ENCODE results near the gene ECI1. TPM values are rescaled to one million over a fixed set of nuclear protein-coding genes. Genes with fewer than 3 reads are reported as not detected.

Gene ECI1, protein sequence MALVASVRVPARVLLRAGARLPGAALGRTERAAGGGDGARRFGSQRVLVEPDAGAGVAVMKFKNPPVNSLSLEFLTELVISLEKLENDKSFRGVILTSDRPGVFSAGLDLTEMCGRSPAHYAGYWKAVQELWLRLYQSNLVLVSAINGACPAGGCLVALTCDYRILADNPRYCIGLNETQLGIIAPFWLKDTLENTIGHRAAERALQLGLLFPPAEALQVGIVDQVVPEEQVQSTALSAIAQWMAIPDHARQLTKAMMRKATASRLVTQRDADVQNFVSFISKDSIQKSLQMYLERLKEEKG
- 24.6 TPM for total RNA-seq (ENCODE audit: insufficient read depth, low replicate concordance)

DNA sequence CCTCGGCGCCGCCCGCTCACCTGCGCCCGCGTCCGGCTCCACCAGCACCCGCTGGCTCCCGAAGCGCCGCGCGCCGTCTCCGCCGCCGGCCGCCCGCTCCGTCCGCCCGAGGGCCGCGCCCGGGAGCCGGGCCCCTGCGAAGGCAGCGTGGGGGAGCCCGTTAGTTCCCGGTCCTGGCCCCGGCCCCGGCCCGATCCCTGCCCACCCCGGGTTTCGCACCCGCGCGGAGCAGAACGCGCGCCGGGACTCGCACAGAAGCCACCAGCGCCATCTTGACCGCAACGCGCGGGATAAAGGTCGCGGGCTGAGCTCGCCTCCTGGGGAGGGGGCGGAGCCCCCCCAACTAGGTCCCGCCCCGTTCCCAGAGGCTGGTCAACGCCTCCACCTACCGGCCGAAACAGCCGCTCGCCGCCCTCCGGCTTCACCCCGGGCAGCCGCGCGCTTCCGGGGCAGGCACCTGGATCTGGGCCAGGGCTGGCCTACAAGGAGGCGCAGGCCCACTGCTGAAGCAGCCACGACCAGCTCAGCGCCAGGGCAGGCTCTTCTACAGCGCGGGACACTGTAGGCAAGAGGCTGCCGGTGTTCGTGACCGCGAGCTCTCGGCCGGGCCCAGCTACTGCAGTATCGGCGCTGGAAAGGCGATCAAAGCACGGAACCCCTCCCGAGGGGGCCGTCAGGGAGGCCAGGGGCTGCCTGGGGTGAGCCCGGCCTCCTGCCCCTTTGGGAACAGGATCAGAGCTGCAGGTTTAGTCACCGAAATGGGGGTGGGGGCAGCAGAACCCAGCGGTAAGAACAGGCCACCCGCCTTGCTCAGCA lies at the start of gene ECI1:
ECI1 (minus strand) TSS at position 292 of the 816 bp plus-strand sequence; CDS start at position 271, 21 bp downstream.
- DNase-seq (ENCODE audit: low spot score) = peak; percentile 97

DNA sequence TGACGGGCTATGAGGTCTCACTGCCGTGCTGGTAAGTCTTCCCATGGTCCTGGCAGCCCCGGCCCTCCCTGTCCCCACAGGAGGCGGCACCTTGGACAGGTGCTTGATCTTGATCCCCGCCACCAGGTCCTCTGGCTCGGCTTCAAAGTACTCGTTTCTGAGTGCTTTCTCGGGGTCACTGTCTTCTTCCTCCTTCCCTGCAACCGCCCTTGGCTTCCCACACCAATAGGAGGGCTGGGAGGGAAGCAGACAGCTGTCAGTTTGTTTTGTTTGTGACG lies 48.5 kb upstream of the ECI1 start:
- no peak for DNase-seq (ENCODE audit: low spot score)

DNA sequence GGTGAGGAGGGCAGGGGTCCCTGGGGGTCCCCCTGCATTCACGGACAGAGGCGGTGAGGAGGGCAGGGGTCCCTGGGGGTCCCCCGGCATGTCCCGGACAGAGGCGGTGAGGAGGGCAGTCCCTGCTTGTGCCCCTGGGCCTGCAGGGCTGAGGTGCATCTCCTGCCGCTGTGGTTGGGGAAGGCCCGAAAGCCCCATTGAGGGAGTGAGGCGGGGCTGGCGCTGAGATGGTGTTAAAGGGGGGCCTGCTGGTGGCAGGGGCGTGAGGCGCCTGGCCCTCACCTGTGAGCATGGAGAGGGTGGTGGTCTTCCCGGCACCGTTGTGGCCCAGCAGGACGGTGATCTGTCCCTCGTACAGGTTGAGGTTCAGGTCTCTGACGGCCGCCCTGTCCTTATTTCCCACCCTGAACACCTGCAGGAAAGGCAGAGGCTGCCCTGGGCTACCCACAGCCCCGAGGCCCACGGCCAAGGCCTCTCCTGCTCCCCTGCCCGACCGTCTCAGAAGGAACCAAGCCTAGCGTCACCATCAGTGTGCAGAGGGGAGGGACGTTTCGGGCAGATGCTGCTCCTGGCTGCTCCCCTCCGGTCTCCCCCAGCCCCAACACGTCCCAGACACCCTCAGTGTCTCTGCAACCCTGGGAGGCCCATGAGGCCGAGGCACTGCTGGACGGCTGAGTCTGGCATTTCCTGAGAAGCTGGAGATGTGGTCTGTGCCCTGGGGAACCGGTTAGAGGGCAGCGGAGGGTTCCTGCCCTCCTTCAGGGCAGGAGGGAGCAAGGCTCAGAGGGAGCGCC lies 47.9 kb upstream of the ECI1 start:
- no peak for DNase-seq (ENCODE audit: low spot score)

DNA sequence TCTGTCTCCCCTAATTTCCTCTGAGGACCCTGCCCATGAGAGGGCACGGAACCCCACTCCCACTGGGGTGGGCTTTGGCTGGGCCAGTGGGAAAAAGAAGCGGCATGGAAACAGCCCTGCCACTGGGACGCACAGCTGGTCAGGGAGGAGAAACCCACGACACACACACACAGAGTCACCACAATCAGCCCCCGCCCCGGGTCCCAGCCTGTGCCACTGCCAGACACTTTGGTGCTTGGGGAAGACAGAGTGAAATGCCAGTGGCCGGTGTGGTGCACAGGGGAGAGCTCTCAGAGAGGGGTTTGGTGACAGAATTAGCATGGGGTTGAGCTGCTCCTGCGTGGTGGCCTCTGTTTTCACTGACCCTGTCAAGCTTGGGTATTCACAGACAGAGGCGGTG lies 47.2 kb upstream of the ECI1 start:
- DNase-seq (ENCODE audit: low spot score) = no peak

DNA sequence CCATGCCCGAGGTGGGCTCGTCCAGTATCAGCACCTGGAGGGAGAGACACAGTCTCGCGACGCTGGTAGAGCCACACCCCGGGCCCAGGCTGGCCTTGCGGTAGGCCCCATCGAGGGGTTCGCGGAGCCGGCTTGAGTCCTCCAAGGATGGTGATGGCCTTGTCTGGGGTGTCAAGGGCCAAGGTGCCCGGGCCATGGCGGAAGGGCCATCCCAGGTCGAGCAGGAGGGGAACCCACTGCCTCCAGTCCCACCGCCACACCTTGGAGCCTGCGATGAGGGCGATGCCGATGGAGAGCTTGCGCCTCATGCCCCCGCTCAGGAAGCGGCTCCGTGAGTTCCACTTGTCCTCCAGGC lies 46.1 kb upstream of the ECI1 start:
- DNase-seq (ENCODE audit: low spot score) = no peak

DNA sequence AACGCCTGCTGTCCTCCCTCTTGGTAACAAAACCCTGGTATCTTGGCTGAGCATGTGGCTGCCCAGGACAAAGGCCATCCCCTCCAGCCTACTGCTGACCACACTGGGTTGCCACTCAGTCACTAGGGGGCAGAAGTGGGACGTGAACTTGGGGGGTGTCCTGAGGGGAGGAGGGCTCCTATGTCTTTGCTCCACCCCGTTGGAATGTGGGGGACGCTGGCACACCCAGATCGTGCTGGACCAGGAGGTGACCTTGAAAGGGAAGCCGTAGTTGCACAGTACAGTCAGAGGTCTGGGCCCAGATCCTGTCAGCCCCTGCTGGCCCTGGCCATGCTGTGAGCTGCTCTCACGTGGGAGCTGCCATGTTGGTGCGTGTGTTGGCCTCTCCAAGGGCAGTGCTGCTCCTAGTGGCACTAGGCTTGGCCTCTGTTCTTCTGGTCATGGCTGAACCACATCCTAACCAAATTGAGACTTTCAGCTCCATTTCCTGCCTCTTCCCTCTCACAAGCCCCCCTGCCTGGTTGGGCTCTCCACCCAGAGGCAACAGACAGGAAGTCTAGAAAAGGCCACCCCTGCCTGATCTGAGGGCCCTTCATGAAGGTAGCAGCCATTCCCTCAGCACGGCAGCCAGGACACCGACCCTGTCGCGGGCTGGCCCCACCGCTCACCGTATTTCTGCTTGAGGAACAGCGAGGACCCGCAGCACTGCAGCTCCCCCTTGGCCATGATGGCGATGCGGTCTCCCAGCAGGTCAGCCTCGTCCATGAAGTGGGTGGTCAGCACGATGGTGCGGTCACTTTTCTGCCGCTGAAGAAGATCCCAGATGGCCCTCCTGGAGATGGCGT lies 45.5 kb upstream of the ECI1 start:
- no peak for DNase-seq (ENCODE audit: low spot score)

DNA sequence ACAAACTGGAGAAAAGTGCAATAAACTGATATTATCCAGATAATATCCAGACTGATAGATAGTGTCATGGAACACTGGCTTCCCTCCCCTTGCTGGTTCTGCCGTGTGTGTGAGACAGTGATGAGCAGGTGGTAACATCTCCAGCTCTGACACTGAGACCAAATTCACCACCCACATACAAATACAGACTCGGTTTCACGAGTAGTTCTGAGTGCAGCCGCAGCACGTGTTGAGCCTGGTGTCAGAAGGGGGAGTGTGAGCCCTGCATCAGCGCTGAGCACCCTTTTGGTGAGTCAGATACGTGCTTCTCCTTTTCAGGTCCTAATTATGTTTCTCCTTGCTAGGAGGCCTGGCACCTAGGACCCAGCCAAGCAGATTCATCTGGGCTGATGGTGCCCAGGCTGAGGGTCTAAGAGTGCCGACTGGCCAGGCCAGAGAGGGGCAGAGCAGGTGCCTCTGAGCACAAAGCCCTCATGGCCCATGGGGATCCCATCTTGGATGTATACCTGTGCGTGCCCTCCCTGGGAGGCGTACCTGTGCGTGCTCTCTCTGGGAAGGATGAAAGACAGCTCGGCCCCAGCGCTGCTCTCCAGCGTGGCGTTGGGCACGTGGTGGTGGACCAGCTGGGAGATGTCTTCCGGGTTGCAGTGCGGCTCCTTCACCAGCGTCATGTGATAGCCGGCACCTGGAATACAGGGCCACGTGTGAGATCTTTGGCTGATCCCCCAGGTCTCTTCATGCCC lies 43.8 kb upstream of the ECI1 start:
- DNase-seq (ENCODE audit: low spot score) = no peak

DNA sequence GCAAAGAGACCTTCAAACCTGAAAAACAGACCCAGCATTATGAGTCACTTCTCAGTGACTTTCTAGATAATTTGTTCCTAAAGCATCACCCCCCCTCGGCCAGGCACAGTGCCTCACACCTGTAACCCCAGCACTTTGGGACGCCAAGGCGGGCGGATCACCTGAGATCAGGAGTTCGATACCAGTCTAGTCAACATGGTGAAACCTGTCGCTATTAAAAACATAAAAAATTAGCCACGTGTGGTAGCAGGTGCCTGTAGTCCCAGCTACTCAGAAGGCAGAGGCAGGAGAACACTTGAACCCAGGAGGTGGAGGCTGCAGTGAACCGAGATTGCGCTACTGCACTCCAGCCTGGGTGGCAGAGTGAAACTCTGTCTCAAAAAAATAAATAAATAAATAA lies 40.8 kb upstream of the ECI1 start:
- DNase-seq (ENCODE audit: low spot score) = no peak

DNA sequence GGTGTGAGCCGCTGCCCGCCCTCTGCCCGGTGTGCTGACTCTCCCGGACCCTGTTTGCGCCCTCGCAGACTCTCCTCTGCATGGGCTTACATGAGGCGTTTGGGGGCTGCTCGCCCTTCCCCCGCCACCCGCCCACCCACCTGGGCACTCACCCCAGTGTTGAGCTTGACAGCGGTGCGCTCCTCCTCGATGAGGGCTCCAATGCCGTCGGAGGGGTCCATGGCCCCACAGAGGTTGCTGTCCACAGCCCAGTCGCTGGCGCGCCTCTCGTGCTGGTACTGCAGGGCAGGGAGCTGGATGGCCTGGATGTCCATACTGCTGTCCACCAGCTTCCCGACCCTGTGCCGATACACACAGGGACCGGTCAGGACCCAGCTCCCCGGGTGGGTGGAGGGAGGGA lies 37.9 kb upstream of the ECI1 start:
- DNase-seq (ENCODE audit: low spot score) = no peak

DNA sequence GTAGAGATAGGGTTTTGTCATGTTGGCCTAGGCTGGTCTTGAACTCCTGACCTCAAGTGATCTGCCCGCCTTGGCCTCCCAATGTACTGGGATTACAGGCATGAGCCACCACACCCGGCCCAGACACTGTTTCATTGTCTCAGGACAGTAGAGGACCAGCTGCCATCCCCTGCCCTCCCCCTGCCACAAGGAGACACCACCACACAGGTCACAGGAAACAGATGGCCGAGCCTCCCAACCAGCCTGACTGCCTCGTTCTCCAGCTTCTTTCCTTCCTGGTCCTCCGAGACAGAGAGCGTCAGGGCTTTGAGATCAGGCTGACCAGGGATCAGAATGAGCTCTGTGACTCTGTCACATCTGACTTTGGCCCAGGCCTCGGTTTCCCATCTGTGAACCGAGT lies 37.3 kb upstream of the ECI1 start:
- DNase-seq (ENCODE audit: low spot score) = no peak

DNA sequence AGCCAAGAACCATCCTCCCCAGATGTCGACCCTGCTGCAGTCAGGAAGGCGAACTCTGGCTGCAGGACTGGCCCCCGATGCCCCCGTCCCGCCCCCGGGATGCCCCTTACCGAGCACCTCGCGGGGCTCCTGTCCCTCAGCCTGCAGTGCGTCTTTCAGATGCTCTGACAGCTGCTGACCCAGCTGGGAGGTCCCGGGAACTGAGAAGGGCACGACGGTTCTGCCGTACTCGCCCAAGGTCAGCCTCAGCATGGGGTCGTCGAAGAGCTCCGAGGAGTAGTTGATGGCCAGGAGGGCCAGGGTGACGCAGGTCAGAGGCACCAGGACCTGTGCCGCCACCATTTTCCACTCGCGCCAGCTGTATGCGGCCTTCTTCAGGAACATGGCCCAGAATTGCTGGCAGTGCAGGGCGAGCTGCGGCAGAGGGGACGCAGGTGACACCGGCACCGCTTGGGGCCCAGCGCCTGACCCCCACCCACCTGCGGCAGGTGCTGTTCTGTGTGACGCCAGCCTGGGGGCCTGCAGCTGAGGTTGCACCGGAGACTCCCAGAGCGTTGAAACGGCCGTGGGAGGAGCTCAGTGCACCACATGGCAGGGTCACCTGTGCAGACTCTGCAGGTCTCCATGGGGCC lies 36.6 kb upstream of the ECI1 start:
- no peak for DNase-seq (ENCODE audit: low spot score)

DNA sequence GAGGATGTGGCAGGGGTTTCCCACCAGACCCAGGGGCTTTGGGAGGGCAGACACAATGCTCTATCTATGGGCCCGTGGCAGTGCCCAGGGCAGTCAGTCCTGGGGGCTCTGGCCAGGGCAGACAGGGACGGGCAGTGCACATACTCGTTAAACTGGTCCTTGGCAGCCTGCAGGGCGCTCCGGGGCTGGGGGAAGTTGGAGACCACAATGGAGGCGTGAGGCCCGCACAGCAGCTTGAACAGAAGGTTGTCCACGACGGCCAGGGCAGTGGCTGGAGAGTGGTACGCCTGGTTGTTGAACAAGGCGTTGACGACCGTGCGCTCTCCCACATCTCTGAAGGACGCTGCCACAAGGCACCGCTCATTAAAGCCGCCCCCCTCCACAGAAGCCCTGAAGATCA lies 35.2 kb upstream of the ECI1 start:
- no peak for DNase-seq (ENCODE audit: low spot score)

DNA sequence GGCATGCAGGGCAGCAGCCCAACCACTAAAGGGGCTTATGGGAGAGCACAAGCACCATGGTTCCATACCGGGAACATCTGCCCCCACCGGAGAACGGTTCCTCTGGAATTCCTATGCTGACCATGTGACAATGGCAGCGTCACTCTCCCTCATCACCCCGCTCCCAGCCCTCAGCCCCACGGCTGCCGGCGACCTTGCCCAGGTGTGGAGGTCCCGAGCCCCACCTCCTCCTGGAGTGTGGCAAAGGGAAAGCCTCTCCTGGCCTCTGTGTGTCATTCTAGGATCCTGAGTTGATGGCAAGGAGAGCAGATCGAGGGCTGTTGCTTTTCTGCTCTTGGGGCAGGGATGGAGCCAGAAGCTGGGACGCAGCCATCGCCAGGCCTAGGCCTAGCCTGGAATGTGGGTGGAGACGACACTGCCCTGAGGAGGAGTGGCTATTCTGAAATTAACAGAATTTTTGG lies 34.4 kb upstream of the ECI1 start:
- DNase-seq (ENCODE audit: low spot score) = peak; percentile 10

DNA sequence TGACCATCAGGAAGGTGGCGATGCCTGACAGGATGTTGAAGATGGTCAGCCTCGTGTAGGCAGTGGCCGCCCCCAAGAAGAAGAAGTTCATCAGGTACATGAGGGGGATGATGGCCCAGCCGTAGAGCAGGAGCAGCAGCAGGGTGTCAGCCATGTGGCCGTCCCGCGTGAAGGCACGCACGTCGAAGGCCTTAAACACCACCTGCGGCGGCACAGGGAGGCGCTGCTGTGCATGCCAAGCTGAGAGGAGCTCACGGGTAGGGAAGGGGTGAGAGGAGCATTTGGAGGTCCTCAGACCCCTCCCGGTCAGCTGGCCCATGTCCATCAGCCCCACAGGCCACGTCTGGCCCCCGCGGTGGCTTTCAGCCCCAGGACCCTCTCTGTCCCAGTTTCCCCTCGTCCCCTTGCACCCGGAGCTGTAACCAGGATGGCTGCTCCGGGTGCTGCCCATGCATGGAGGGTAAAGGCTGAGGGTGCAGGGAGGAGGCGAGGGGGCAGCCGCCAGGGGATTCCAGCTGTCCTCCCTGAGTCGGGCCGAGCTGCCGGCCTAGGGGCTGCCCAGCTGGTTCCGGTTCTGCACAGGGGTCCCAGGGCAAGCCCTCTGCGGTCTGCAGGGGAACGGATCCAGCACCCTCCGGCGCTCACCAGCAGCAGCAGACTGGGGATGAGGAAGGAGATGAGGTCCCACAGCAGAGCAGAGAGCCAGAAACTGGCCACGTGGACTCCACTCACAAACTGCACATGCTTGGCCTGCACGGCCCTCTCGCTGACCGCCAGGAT lies 33.6 kb upstream of the ECI1 start:
- no peak for DNase-seq (ENCODE audit: low spot score)

DNA sequence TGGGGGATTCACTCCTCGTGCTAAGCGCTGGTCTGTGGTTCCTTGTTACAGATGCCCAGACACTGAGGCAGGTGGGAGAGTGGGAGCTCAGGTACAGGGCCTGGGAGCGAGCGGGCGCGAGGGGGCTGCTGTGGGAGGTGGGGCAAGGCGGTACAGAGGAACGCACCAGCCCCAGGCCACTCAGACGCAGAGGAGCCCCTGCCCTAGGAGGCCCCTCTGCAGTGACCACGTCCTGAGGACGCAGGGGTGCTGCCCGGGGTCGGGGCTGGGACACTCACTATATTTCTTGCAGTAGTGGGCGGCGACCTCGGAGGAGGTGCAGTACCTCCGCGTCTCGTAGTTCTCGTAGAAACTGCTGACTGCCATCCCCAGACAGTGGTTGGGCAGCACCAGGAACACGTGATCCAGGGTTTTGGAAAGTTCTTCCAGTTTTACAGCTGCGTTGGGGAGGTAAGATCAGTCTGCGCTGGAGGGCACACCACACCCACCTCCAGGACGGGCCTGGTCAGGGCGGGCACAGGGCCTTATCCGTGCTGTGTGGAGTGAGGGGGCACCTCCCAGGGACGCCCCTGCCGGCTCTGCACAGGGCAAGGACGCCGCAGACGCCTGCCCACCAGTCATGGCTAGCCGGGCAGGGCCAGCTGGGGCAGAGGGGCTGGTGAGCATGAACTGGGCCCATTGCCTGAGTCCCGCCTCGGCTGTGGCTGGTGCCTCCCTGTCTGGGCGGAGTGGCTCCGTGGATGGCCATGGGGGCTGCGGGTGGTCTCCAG lies 32.8 kb upstream of the ECI1 start:
- no peak for DNase-seq (ENCODE audit: low spot score)

DNA sequence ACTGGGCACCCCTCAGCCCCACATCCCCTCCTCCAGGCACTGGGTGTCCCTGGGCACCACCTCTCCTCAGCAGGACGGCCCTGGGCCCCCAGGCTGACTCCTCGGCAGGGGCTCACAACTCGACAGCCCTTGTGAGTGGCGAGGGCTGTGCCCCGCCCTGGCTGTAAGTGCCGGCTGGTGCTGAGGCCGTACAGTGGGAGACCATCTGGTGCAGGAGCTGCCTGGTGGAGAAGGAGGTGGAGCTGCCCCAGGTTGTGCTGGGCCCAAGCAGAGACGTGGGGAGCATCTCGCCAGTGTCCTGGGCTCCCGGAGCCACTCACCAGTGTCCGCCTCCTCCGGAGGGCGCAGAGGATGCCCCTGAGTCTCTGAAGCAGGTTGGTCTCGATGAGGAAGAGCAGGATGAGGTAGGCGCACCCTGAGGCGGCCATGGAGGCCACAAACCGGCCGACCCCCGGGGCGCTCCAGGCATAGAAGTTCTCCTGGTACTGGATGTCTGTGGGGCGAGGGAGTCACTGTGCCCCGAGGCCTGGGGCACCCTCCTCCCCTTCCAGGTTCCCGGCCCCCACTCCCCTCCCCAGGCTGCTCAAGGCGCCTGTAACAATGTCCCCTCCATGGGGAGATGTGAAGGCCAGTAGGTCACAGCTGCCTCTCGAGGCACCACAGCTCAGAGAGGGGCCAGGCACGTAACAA lies 31.6 kb upstream of the ECI1 start:
- no peak for DNase-seq (ENCODE audit: low spot score)

DNA sequence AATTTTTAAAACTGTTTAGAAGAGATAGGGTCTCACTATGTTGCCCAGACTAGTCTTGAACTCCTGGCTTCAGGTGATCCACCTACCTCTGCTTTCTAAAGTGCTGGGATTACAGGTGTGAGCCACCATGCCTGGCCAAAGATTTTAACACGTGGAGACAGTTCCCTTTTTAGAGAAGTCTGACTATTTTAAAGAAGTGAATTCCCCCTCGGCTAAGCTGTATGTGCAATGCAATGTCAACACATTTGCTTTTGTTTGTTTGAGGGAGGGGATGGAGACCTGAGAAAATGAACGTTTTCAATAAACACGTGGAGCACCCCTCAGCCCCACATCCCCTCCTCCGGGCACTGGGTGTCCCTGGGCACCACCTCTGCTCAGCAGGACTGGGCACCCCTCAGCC lies 30.9 kb upstream of the ECI1 start:
- DNase-seq (ENCODE audit: low spot score) = no peak

DNA sequence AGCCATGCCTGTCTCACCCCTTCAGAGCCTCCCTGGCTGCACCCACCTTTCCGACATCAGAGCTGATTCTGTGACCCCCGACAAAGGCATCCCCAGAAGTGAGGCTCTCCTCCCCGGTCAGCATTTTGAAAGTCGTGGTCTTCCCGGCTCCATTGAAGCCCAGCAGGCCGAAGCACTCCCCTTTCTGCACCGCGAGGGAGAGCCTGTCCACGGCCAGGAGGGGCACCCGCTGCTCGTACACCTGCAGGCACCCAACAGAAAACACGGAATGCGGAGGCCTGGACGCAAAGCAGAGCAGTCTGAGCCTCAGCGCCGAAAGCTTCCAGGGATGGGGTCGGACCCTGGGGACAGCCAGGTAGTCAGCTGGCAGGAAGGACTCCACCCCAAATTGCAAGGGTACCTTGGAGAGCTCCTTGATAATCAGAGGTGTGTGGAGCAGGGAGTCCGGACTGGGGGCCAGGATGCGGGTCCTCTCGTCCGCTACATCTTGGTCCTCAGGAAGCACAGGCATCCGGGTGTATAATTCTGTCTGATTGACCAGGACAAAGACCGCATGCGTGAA lies 29.7 kb upstream of the ECI1 start:
- DNase-seq (ENCODE audit: low spot score) = no peak
